Neural progenitor cell (in vitro differentiated cells): ENCODE measurements around the gene SLC9A3. TPM values are rescaled to one million over a fixed set of nuclear protein-coding genes. Genes with fewer than 3 reads are reported as not detected.
A peak's percentile ranks its signal among the peaks of the same experiment; 100 is the strongest.

ENCODE experiments used
- DNase-seq: peaks from one replicate; pipeline ENCODE4 v3.0.0-alpha.2; 2016; ENCODE audit warnings: low spot score
- H2AFZ ChIP-seq: fragments of 200-600 bp; sonication (generic); replicated peaks from 2 replicates; pipeline ENCODE4 v1.6.1; 2016; ENCODE audit warnings: antibody characterized with exemption
- H3F3A ChIP-seq: fragments of 200-600 bp; sonication (generic); 2 replicates; pipeline ENCODE4 v1.6.1; 2016; ENCODE audit warnings: antibody characterized with exemption, low read depth
- H3K27ac ChIP-seq: fragments of 200-600 bp; sonication (generic); 2 replicates; pipeline ENCODE4 v1.5.1; 2016; ENCODE audit warnings: mild to moderate bottlenecking
- H3K27me3 ChIP-seq: fragments of 200-600 bp; sonication (generic); 2 replicates; pipeline ENCODE4 v1.6.1; 2016; ENCODE audit warnings: mild to moderate bottlenecking, moderate library complexity
- H3K36me3 ChIP-seq: fragments of 200-600 bp; sonication (generic); 2 replicates; pipeline ENCODE4 v1.5.1; 2016
- H3K4me1 ChIP-seq: fragments of 200-600 bp; sonication (generic); 2 replicates; pipeline ENCODE4 v1.6.1; 2016; ENCODE audit warnings: mixed run types
- H3K4me2 ChIP-seq: fragments of 200-600 bp; sonication (generic); 2 replicates; pipeline ENCODE4 v1.6.1; 2016
- H3K4me3 ChIP-seq: fragments of 200-600 bp; sonication (generic); 2 replicates; pipeline ENCODE4 v1.5.1; 2016
- H3K79me2 ChIP-seq: fragments of 200-600 bp; sonication (generic); 2 replicates; pipeline ENCODE4 v1.6.1; 2016; ENCODE audit warnings: low read depth
- H3K9ac ChIP-seq: fragments of 200-600 bp; sonication (generic); 2 replicates; pipeline ENCODE4 v1.6.1; 2016
- H3K9me3 ChIP-seq: fragments of 200-600 bp; sonication (generic); 2 replicates; pipeline ENCODE4 v1.5.1; 2016; ENCODE audit warnings: low read depth
- H4K20me1 ChIP-seq: fragments of 200-600 bp; sonication (generic); 2 replicates; pipeline ENCODE4 v1.6.1; 2016; ENCODE audit warnings: low read depth
- H3K27ac Mint-ChIP-seq: 3 replicates; pipeline ENCODE4 v1.8.0; 2021; ENCODE audit warnings: mixed read lengths
- H3K27me3 Mint-ChIP-seq: 2 replicates; pipeline ENCODE4 v1.8.0; 2022; ENCODE audit warnings: low read depth, mild to moderate bottlenecking, inconsistent platforms, moderate library complexity, mixed read lengths; ENCODE audit not compliant: insufficient read depth
- H3K36me3 Mint-ChIP-seq: 3 replicates; pipeline ENCODE4 v1.8.0; 2021; ENCODE audit warnings: mixed read lengths
- H3K4me1 Mint-ChIP-seq: 3 replicates; pipeline ENCODE4 v1.8.0; 2021; ENCODE audit warnings: mixed read lengths
- H3K4me3 Mint-ChIP-seq: 3 replicates; pipeline ENCODE4 v1.8.0; 2021; ENCODE audit warnings: mild to moderate bottlenecking, moderate library complexity, mixed read lengths
- H3K9me3 Mint-ChIP-seq: 3 replicates; pipeline ENCODE4 v1.8.0; 2020; ENCODE audit warnings: mixed read lengths
- EZH2 ChIP-seq: fragments of 200-600 bp; sonication (generic); IDR thresholded peaks from 2 replicates; pipeline ENCODE4 v1.6.1; 2017; ENCODE audit warnings: antibody characterized with exemption, mild to moderate bottlenecking, moderate library complexity
- EZH2phosphoT487 ChIP-seq: fragments of 200-600 bp; sonication (generic); IDR thresholded peaks from 2 replicates; pipeline ENCODE4 v1.6.1; 2017; ENCODE audit warnings: antibody characterized with exemption
- total RNA-seq: library from RNA; depleted of rRNA; stranded (reverse); fragments of >200 nt; gene quantifications from 2 replicates; pipeline ENCODE4 v1.2.3, GENCODE V29; 2015; ENCODE audit warnings: low replicate concordance
- TF ChIP-seq, protein P1 (sequence below): fragments of 200-600 bp; sonication (generic); IDR thresholded peaks from 2 replicates; pipeline ENCODE4 v1.5.1; 2017; ENCODE audit warnings: antibody characterized with exemption, mild to moderate bottlenecking

Gene SLC9A3
- total RNA-seq, 1 donor from 2014 or later = 1.4 TPM

DNA sequence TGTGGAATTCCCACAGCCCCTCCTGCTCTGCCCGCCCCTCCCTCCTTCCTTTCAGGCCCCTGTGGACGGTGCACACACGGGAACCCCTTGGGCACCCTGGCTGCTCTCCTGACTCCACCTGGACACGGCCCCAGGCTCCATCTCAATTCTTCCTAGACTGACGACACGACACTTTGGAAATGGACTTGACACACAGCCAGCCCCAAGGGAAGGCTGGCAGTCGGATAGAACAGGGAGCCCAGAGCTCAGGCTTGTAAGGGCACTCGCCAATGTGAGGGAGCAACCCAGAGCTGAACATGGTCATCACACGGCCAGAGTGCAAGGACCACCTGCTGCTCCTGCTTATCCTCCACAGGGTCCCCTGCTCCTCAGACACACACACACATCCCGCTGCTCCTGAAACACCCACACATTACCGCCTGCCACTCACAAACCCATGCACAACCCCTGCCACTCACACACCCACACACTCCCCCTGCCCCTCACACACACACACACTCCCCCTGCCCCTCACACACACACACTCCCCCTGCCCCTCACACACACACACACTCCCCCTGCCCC is 8.9 kb downstream of the SLC9A3 start:
- H3K79me2 ChIP-seq = no peaks in the 10 kb centered on the region
- no peaks in the 10 kb centered on the region for H3K36me3 ChIP-seq
- H3K4me3 Mint-ChIP-seq = no peak overlapping the region
- no peak overlapping the region for H3K9ac ChIP-seq
- H3K4me3 ChIP-seq = no peak overlapping the region
- no peaks in the 10 kb centered on the region for H3K36me3 Mint-ChIP-seq
- H2AFZ ChIP-seq = no peak overlapping the region
- peaks cover 11% of the 10 kb centered on the region for H3K4me1 ChIP-seq
- H3K9me3 Mint-ChIP-seq = no peaks in the 10 kb centered on the region
- peak overlapping the region; percentile 29 for H3K27ac Mint-ChIP-seq
- no peak for TF ChIP-seq EZH2phosphoT487
- TF ChIP-seq EZH2 = no peak
- TF ChIP-seq, protein P1, sequence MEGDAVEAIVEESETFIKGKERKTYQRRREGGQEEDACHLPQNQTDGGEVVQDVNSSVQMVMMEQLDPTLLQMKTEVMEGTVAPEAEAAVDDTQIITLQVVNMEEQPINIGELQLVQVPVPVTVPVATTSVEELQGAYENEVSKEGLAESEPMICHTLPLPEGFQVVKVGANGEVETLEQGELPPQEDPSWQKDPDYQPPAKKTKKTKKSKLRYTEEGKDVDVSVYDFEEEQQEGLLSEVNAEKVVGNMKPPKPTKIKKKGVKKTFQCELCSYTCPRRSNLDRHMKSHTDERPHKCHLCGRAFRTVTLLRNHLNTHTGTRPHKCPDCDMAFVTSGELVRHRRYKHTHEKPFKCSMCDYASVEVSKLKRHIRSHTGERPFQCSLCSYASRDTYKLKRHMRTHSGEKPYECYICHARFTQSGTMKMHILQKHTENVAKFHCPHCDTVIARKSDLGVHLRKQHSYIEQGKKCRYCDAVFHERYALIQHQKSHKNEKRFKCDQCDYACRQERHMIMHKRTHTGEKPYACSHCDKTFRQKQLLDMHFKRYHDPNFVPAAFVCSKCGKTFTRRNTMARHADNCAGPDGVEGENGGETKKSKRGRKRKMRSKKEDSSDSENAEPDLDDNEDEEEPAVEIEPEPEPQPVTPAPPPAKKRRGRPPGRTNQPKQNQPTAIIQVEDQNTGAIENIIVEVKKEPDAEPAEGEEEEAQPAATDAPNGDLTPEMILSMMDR = no peak
- no peaks in the 10 kb centered on the region for H3K9me3 ChIP-seq
- no peak for DNase-seq
- H4K20me1 ChIP-seq = no peaks in the 10 kb centered on the region
- peaks cover 5% of the 10 kb centered on the region for H3F3A ChIP-seq
- H3K27ac ChIP-seq = no peak overlapping the region
- no peak overlapping the region for H3K4me2 ChIP-seq
- peaks cover 15% of the 10 kb centered on the region for H3K4me1 Mint-ChIP-seq
- peaks cover 33% of the 10 kb centered on the region for H3K27me3 Mint-ChIP-seq
- peaks cover 74% of the 10 kb centered on the region for H3K27me3 ChIP-seq

DNA sequence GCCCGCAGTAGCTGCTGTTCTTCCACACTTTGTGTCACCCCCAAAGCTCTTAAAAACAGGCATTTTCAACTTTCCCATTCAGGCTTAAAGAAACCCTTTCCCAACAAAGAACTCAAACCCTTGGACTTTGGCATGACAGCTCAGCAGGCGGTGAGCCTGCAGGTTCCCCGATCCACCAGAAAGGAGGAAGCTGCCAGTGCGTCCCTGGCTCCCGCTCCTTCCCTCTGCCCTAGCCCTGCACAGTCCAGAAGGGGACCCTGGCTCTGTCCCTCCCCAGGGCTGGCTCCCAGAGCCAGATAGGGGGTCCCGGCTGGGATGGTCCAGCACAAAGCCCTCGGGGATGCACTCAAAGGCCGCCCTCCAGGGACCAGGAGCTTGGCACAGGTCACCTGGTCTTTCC is 9.6 kb downstream of the SLC9A3 start:
- Histone ChIP-seq H3K27ac (no peak overlapping the region), H3K4me2 (no peak overlapping the region), H3K9ac (no peak overlapping the region), H3K9me3 (no peaks in the 10 kb centered on the region), H2AFZ (no peak overlapping the region), H3K4me1 (peaks cover 11% of the 10 kb centered on the region), H4K20me1 (no peaks in the 10 kb centered on the region), H3F3A (peaks cover 5% of the 10 kb centered on the region), H3K36me3 (no peaks in the 10 kb centered on the region), H3K4me3 (no peak overlapping the region), H3K27me3 (peaks cover 70% of the 10 kb centered on the region), H3K79me2 (no peaks in the 10 kb centered on the region)
- H3K4me1 Mint-ChIP-seq = peaks cover 15% of the 10 kb centered on the region
- H3K27ac Mint-ChIP-seq = no peak overlapping the region
- TF ChIP-seq EZH2 (no peak), EZH2phosphoT487 (no peak)
- TF ChIP-seq, protein P1 = no peak
- H3K4me3 Mint-ChIP-seq = peak overlapping the region; percentile 21
- H3K9me3 Mint-ChIP-seq = no peaks in the 10 kb centered on the region
- peaks cover 28% of the 10 kb centered on the region for H3K27me3 Mint-ChIP-seq
- H3K36me3 Mint-ChIP-seq = no peaks in the 10 kb centered on the region
- no peak for DNase-seq

DNA sequence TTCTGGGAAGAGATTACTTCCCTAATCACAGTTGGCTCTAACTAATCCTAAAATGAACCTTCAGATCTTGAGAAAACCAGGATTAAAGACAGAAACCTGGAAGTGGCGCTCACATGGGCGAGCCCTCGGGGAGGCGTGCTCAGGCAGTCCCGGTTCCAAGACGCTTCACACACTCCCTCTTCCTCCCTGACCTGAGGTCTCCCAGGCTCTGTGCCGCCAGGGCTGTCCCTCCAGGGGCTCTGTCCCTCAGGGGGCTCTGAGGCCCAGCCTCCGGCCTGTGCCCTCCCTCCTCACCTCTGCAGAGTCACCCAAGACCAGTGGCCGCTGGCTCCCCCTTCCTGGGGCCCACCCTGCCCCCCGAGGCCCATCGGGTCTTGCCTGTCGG is 10.2 kb downstream of the SLC9A3 start:
- peaks cover 5% of the 10 kb centered on the region for H3F3A ChIP-seq
- H3K9me3 Mint-ChIP-seq = no peaks in the 10 kb centered on the region
- no peak overlapping the region for H3K27ac ChIP-seq
- no peak overlapping the region for H3K27ac Mint-ChIP-seq
- H3K4me2 ChIP-seq = no peak overlapping the region
- H3K9ac ChIP-seq = no peak overlapping the region
- H3K4me3 ChIP-seq = no peak overlapping the region
- no peaks in the 10 kb centered on the region for H3K9me3 ChIP-seq
- no peak overlapping the region for H2AFZ ChIP-seq
- H4K20me1 ChIP-seq = no peaks in the 10 kb centered on the region
- H3K36me3 ChIP-seq = no peaks in the 10 kb centered on the region
- no peaks in the 10 kb centered on the region for H3K36me3 Mint-ChIP-seq
- H3K79me2 ChIP-seq = no peaks in the 10 kb centered on the region
- H3K27me3 Mint-ChIP-seq = peaks cover 26% of the 10 kb centered on the region
- H3K27me3 ChIP-seq = peaks cover 65% of the 10 kb centered on the region
- no peak overlapping the region for H3K4me3 Mint-ChIP-seq
- DNase-seq = no peak
- peaks cover 15% of the 10 kb centered on the region for H3K4me1 Mint-ChIP-seq
- H3K4me1 ChIP-seq = peaks cover 11% of the 10 kb centered on the region
- TF ChIP-seq EZH2 (no peak), EZH2phosphoT487 (no peak)
- TF ChIP-seq, protein P1 = no peak
